Tibial nerve (tissue), 4 donors: ENCODE results near the gene IL20. TPM values are rescaled to one million over a fixed set of nuclear protein-coding genes. Genes with fewer than 3 reads are reported as not detected.

ENCODE experiments used
- DNase-seq, 2 donors: peaks; one replicate each; pipeline ENCODE4 v3.0.0-alpha.2; 2019; ENCODE audit warnings: low spot score in 2 of 2
- H3K27ac ChIP-seq, 4 donors: fragments of 200-600 bp; sonication (generic) in 3 of 4; one replicate each; pipeline ENCODE4 v1.5.1; 2017 to 2019; ENCODE audit warnings: mild to moderate bottlenecking in 1 of 4
- H3K27me3 ChIP-seq, 2 donors: fragments of 200-600 bp; sonication (generic) in 1 of 2; one replicate each; pipeline versions ENCODE4 v1.5.1 to v1.6.0; 2017 to 2019
- H3K36me3 ChIP-seq, 3 donors: fragments of 200-600 bp; sonication (generic); one replicate each; pipeline ENCODE4 v1.5.1; 2018 to 2019
- H3K4me1 ChIP-seq, 4 donors: fragments of 200-600 bp; sonication (generic) in 3 of 4; one replicate each; pipeline ENCODE4 v1.5.1; 2017 to 2019
- H3K4me3 ChIP-seq, 4 donors: fragments of 200-600 bp; sonication (generic) in 3 of 4; one replicate each; pipeline ENCODE4 v1.5.1; 2017 to 2019; ENCODE audit warnings: mild to moderate bottlenecking in 1 of 4, moderate library complexity in 1 of 4
- H3K9me3 ChIP-seq, 4 donors: fragments of 200-600 bp; sonication (generic) in 3 of 4; one replicate each; pipeline ENCODE4 v1.5.1; 2017 to 2019
- EP300 ChIP-seq, 2 donors: sonication (generic); formaldehyde crosslinking; IDR thresholded peaks; one replicate each; pipeline ENCODE4 v1.6.1; 2017; ENCODE audit warnings: antibody characterized with exemption in 2 of 2, mild to moderate bottlenecking in 1 of 2
- POLR2A ChIP-seq, 2 donors: fragments of 450-650 bp; IDR thresholded peaks; one replicate each; pipeline ENCODE4 v1.6.1; 2017; ENCODE audit warnings: antibody characterized with exemption in 2 of 2, mild to moderate bottlenecking in 2 of 2, moderate library complexity in 2 of 2
- WGBS, 2 donors: methylation state at CpG; one replicate each; pipeline ENCODE4 v1.1.5; 2018; 5-methylcytosine and 5-hydroxymethylcytosine counted together
- total RNA-seq, 4 donors: library from RNA; depleted of rRNA; stranded (reverse); fragments of >200 nt; gene quantifications; one replicate each; pipeline ENCODE4 v1.1.0, GENCODE V29; 2016
- TF ChIP-seq, protein P1 (sequence below), 5 experiments: fragments of 200-600 bp in 3 of 5; fragments of 450-650 bp in 2 of 5; sonication (generic) in 3 of 5; IDR thresholded peaks; one replicate each; pipeline ENCODE4 v1.5.1; 2016 to 2019; ENCODE audit warnings: antibody characterized with exemption in 5 of 5, mild to moderate bottlenecking in 3 of 5, moderate library complexity in 2 of 5

The IL20 gene
- total RNA-seq, 4 donors from 2014 or later = not detected

DNA sequence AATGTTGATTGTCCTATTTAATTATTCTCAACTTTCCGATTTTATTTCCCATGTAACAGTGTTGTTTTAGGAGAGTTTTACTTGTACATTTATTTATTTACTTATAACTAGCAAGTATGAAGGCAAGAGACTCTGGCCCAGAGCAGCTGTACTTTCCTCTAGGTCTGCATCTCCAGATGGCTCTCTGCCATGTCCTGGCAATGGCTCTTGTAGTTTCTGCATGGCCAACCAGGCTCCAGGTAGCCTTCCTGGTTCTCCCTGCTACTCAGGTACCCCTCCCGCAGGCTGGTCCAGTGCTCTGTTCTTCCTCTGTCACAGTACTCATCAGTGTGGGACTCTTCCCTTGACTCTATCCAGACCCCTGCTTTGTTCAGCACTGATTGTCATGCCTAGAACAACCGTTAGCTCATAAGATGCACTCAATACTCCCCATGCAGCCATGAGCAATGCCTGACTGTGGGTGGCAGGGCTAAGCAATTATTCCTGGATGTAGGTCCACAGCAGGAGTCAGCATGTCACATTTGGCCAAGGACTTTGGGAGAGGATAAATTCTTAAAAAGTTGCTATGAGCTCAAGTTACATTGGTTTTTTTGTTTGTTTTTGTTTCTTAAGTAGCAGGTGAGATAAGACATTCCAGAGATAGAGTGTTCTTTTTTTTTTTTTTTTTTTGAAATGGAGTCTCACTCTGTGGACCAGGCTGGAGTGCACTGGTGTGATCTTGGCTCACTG is 10.9 kb upstream of the IL20 start:
- Histone ChIP-seq H3K9me3 (peaks cover 0 to 10% (median 0%) of the 10 kb centered on the region in 4 donors), H3K4me3 (no peak overlapping the region), H3K27me3 (no peaks in the 10 kb centered on the region), H3K36me3 (no peaks in the 10 kb centered on the region), H3K4me1 (no peaks in the 10 kb centered on the region), H3K27ac (no peak overlapping the region)
- TF ChIP-seq POLR2A (IDR thresholded peaks at IDR 0.05) (no peak), EP300 (IDR thresholded peaks at IDR 0.05) (no peak)
- TF ChIP-seq, protein P1, sequence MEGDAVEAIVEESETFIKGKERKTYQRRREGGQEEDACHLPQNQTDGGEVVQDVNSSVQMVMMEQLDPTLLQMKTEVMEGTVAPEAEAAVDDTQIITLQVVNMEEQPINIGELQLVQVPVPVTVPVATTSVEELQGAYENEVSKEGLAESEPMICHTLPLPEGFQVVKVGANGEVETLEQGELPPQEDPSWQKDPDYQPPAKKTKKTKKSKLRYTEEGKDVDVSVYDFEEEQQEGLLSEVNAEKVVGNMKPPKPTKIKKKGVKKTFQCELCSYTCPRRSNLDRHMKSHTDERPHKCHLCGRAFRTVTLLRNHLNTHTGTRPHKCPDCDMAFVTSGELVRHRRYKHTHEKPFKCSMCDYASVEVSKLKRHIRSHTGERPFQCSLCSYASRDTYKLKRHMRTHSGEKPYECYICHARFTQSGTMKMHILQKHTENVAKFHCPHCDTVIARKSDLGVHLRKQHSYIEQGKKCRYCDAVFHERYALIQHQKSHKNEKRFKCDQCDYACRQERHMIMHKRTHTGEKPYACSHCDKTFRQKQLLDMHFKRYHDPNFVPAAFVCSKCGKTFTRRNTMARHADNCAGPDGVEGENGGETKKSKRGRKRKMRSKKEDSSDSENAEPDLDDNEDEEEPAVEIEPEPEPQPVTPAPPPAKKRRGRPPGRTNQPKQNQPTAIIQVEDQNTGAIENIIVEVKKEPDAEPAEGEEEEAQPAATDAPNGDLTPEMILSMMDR (IDR thresholded peaks at IDR 0.05) = no peak
- WGBS, 2 donors = 82 to 84% methylated on average over 3 of the region's 3 CpGs
- no peak for DNase-seq

- H3K27me3 ChIP-seq = no peaks in the 10 kb centered on the region
- WGBS, 2 donors = 87 to 89% methylated on average over 2 of the region's 2 CpGs
Measured at GRCh38 chr1:206855859-206856258, 9.6 kb upstream of the IL20 start.

DNA sequence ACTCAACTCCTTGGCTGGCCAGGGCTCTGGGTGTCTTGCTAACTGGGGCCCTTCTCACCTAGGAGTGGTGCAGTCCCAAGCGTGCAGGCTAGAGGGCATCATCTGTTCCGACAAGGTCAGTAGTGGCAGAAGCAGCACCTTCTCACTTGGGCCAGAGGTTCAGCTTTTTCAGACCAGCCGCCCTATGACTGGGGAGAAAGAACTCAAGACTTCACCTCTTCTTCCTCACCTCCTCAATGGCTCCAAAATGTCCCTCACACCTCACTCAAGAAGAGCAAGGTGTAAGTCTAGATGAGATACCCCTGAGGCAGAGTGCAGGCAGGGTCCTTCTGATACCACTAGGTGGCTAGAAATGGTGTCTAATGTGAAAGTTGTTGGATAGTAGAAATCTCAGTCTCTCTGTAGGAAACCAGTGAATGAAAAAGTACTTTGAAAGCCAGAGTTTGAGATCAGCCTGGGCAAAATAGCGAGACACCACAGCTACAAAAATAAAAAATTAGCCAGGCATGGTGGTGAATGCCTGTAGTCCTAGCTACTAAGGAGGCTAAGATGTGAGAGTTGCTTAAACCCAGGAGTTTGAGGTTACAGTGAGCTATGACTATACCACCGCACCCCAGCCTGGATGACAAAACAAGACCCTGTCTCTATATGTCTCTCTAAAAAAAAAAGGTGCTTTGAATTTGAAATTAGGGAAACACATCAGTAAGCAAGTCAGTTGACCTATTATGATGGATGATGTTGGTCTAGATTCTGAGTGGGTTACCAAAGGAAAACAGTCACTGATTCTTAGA is 8.6 kb upstream of the IL20 start:
- no peaks in the 10 kb centered on the region for H3K27me3 ChIP-seq
- no peaks in the 10 kb centered on the region for H3K4me1 ChIP-seq
- TF ChIP-seq POLR2A (IDR thresholded peaks at IDR 0.05) (no peak), EP300 (IDR thresholded peaks at IDR 0.05) (no peak)
- TF ChIP-seq, protein P1 (IDR thresholded peaks at IDR 0.05) = no peak
- H3K4me3 ChIP-seq = no peak overlapping the region
- peaks cover 0 to 10% (median 0%) of the 10 kb centered on the region in 4 donors for H3K9me3 ChIP-seq
- no peak overlapping the region for H3K27ac ChIP-seq
- WGBS, 2 donors = 87 to 92% methylated on average over 5 of the region's 5 CpGs
- no peak for DNase-seq
- no peaks in the 10 kb centered on the region for H3K36me3 ChIP-seq

More at GRCh38 chr1:206855859-206856258, 9.6 kb upstream of the IL20 start:
- Histone ChIP-seq H3K4me1 (no peaks in the 10 kb centered on the region), H3K9me3 (peaks cover 0 to 10% (median 0%) of the 10 kb centered on the region in 4 donors), H3K4me3 (no peak overlapping the region), H3K27ac (no peak overlapping the region), H3K36me3 (no peaks in the 10 kb centered on the region)
- no peak for TF ChIP-seq POLR2A (IDR thresholded peaks at IDR 0.05)
- TF ChIP-seq, protein P1 (IDR thresholded peaks at IDR 0.05) = no peak
- TF ChIP-seq EP300 (IDR thresholded peaks at IDR 0.05) = no peak
- DNase-seq = no peak

GRCh38 chr1:206859082-206859521 is 6.3 kb upstream of the IL20 start:
- 68 to 69% methylated on average over 5 of the region's 5 CpGs for WGBS, 2 donors
- H3K9me3 ChIP-seq = no peaks in the 10 kb centered on the region
- no peak overlapping the region for H3K4me3 ChIP-seq
- DNase-seq = no peak
- H3K36me3 ChIP-seq = no peaks in the 10 kb centered on the region
- no peaks in the 10 kb centered on the region for H3K27me3 ChIP-seq
- TF ChIP-seq POLR2A (IDR thresholded peaks at IDR 0.05) = no peak
- no peak for TF ChIP-seq EP300 (IDR thresholded peaks at IDR 0.05)
- TF ChIP-seq, protein P1 (IDR thresholded peaks at IDR 0.05) = no peak
- no peak overlapping the region for H3K27ac ChIP-seq
- H3K4me1 ChIP-seq = no peaks in the 10 kb centered on the region

GRCh38 chr1:206860165-206860564 is 5.3 kb upstream of the IL20 start:
- no peaks in the 10 kb centered on the region for H3K36me3 ChIP-seq
- no peak for TF ChIP-seq EP300 (IDR thresholded peaks at IDR 0.05)
- no peak for TF ChIP-seq POLR2A (IDR thresholded peaks at IDR 0.05)
- TF ChIP-seq, protein P1 (IDR thresholded peaks at IDR 0.05) = no peak
- H3K27ac ChIP-seq = no peak overlapping the region
- no peak overlapping the region for H3K4me3 ChIP-seq
- H3K27me3 ChIP-seq = no peaks in the 10 kb centered on the region
- H3K4me1 ChIP-seq = peaks cover 0 to 5% (median 0%) of the 10 kb centered on the region in 4 donors
- DNase-seq = no peak
- WGBS, 2 donors = 86 to 91% methylated on average over 4 of the region's 4 CpGs
- no peaks in the 10 kb centered on the region for H3K9me3 ChIP-seq
